Body of pancreas (tissue), 4 donors: ENCODE data around the gene GNAZ. TPM values are rescaled to one million over a fixed set of nuclear protein-coding genes. Genes with fewer than 3 reads are reported as not detected.
A peak's percentile ranks its signal among the peaks of the same experiment; 100 is the strongest.

ENCODE experiments used
- ATAC-seq: fragments of 150-250 bp; one replicate; pipeline ENCODE4 v1.9.1; 2016
- DNase-seq, 4 donors: peaks; one replicate each; pipeline ENCODE4 v3.0.0-alpha.2; 2019
- H3K27ac ChIP-seq, 4 donors: fragments of 200-600 bp; sonication (generic); 1 replicate in 3 of 4; 2 replicates in 1 of 4; pipeline versions ENCODE4 v1.5.1 to v1.6.1; 2016 to 2019; ENCODE audit warnings: mild to moderate bottlenecking in 1 of 4, mixed read lengths in 1 of 4, moderate library complexity in 1 of 4
- H3K27me3 ChIP-seq, 2 donors: fragments of 200-600 bp; sonication (generic); one replicate each; pipeline ENCODE4 v1.6.0; 2016; ENCODE audit warnings: mild to moderate bottlenecking in 1 of 2
- H3K36me3 ChIP-seq, 2 donors: fragments of 200-600 bp; sonication (generic); replicated peaks in 1 of 2; 2 replicates each; pipeline ENCODE4 v1.5.1; 2016; ENCODE audit warnings: low read depth in 2 of 2; ENCODE audit not compliant: insufficient read depth in 1 of 2
- H3K4me1 ChIP-seq: fragments of 200-600 bp; sonication (generic); one replicate; pipeline ENCODE4 v1.6.0; 2016
- H3K4me3 ChIP-seq, 2 donors: fragments of 200-600 bp; sonication (generic); 1 replicate in 1 of 2; 2 replicates in 1 of 2; pipeline ENCODE4 v1.5.1; 2016 to 2019
- H3K9me3 ChIP-seq, 3 donors: fragments of 200-600 bp; sonication (generic); 1 replicate in 2 of 3; 2 replicates in 1 of 3; pipeline ENCODE4 v1.5.1; 2016
- POLR2A ChIP-seq, 3 donors: fragments of 450-650 bp; IDR thresholded peaks; one replicate each; pipeline ENCODE4 v1.6.1; 2016; ENCODE audit warnings: antibody characterized with exemption in 3 of 3, mild to moderate bottlenecking in 2 of 3
- WGBS, 2 donors: methylation state at CpG; one replicate each; pipeline ENCODE4 v1.1.5; 2017; 5-methylcytosine and 5-hydroxymethylcytosine counted together
- intact Hi-C: fragments of 100-400 bp; cut with DNase I; formaldehyde crosslinking; loops from one replicate; pipeline ENCODE4 v1.15.1; 2023
- total RNA-seq, 2 donors: library from RNA; depleted of rRNA; stranded (reverse); fragments of >200 nt; gene quantifications; one replicate each; pipeline ENCODE4 v1.1.0, GENCODE V29; 2016
- TF ChIP-seq, protein P1 (sequence below), 7 experiments: fragments of 450-650 bp in 4 of 7; fragments of 200-600 bp in 3 of 7; sonication (generic) in 3 of 7; IDR thresholded peaks; one replicate each; pipeline ENCODE4 v1.5.1; 2016 to 2019; ENCODE audit warnings: antibody characterized with exemption in 7 of 7

Gene GNAZ
- total RNA-seq, 2 donors from 2014 or later, result 0.33 to 2.3 TPM

DNA sequence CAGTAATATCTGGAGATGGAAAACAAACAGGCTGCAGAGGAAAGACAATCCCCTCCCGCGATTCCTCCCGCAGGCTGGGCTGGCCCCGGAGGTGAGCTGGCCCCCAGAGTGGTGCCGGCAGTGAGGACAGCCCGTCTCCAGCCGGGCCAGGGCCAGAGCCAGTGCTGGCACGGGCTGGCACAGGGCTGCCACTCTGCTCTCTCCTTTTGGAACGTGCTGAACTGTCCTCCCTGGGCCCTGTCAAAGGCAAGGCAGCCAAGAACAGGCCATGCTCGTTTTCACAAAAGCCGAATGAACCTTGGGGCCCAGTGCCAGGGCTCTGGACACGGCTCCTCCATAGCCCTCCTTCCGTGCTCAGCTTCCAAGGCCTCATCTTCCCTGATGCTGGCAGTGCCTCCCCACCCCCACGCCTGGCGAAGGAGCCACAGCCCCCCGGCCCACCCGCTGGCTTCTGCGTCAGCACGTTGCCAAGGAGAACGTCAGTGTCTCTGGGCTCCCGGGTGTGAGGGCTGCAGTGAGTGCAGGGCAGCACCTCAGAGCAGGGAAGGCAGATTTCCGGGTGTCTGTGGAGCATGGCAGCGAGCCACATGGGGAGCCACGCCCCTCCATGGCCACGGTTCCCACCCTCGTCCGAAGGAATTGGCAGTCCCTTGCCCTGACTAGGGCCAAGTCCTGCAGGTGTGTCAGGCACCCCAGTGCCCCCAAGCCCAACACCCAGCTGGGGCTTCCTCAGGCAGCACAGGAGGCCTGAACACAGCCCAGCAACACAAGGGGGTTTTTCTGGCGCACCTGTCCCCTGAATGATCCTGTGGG is 28.6 kb downstream of the GNAZ start:
- intact Hi-C loops, result no loop called here
- ATAC-seq, result peak; percentile 64
- H3K4me3 ChIP-seq, result no peak overlapping the region
- peaks cover 19% of the 10 kb centered on the region for H3K4me1 ChIP-seq
- no peak for TF ChIP-seq POLR2A (IDR thresholded peaks at IDR 0.05)
- TF ChIP-seq, protein P1, sequence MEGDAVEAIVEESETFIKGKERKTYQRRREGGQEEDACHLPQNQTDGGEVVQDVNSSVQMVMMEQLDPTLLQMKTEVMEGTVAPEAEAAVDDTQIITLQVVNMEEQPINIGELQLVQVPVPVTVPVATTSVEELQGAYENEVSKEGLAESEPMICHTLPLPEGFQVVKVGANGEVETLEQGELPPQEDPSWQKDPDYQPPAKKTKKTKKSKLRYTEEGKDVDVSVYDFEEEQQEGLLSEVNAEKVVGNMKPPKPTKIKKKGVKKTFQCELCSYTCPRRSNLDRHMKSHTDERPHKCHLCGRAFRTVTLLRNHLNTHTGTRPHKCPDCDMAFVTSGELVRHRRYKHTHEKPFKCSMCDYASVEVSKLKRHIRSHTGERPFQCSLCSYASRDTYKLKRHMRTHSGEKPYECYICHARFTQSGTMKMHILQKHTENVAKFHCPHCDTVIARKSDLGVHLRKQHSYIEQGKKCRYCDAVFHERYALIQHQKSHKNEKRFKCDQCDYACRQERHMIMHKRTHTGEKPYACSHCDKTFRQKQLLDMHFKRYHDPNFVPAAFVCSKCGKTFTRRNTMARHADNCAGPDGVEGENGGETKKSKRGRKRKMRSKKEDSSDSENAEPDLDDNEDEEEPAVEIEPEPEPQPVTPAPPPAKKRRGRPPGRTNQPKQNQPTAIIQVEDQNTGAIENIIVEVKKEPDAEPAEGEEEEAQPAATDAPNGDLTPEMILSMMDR (IDR thresholded peaks at IDR 0.05), result no peak
- no peaks in the 10 kb centered on the region for H3K36me3 ChIP-seq
- peak overlapping the region in 3 of 4 donors; percentile 62 to 73 (median 69) for H3K27ac ChIP-seq
- peak; percentile 38 to 63 (median 54) for DNase-seq
- no peaks in the 10 kb centered on the region for H3K27me3 ChIP-seq
- 46 to 53% methylated on average over 3 to 28 of the region's 28 CpGs for WGBS, 2 donors
- H3K9me3 ChIP-seq, result no peaks in the 10 kb centered on the region

GRCh38 chr22:23099531-23099804 is 29.1 kb downstream of the GNAZ start:
- H3K4me3 ChIP-seq, result no peak overlapping the region
- TF ChIP-seq, protein P1 (IDR thresholded peaks at IDR 0.05), result no peak
- no peak for TF ChIP-seq POLR2A (IDR thresholded peaks at IDR 0.05)
- peaks cover 19% of the 10 kb centered on the region for H3K4me1 ChIP-seq
- DNase-seq, result no peak
- ATAC-seq, result no peak
- intact Hi-C loops, result no loop called here
- peak overlapping the region in 3 of 4 donors; percentile 62 to 73 (median 69) for H3K27ac ChIP-seq
- no peaks in the 10 kb centered on the region for H3K9me3 ChIP-seq
- 76 to 93% methylated on average over 3 to 6 of the region's 6 CpGs for WGBS, 2 donors
- H3K36me3 ChIP-seq, result no peaks in the 10 kb centered on the region
- no peaks in the 10 kb centered on the region for H3K27me3 ChIP-seq

DNA sequence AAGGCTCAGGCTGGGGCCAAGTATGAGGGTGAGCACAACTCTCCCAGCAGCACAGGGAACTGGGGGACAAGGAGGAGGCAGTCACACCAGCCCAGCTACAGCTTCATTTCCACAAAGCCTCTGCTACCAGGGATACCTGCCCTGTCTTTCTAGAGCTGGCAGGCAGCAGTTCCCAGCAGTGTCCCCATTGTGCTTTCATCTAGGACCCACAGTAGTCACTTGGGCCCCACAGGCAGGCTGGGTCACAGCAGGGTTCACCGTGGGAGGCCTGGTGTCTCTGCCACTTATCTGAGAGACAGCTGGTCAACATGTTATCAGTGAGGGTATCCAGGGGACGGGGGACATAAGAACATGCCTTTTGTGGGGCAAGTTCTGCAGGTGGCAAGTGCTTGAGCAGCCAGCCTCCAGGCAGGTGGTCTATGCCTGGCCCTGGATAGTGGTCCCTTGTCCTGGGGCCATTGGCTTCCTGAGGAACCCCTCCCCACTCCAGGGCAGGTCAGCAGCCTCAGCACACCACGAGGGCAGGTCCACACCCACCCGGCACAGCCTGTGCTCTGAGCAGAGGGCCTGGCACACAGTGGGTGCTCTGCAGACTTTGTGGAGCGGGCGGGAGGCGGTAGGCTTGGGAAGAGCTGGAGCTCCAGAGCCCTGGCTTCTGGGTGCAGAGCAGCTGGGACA is 29.9 kb downstream of the GNAZ start:
- 63 to 93% methylated on average over 3 to 4 of the region's 7 CpGs for WGBS, 2 donors
- no peak for DNase-seq
- H3K27me3 ChIP-seq, result no peaks in the 10 kb centered on the region
- H3K4me1 ChIP-seq, result peaks cover 19% of the 10 kb centered on the region
- no peaks in the 10 kb centered on the region for H3K36me3 ChIP-seq
- H3K4me3 ChIP-seq, result no peak overlapping the region
- intact Hi-C loops, result no loop called here
- TF ChIP-seq POLR2A (IDR thresholded peaks at IDR 0.05), result no peak
- TF ChIP-seq, protein P1 (IDR thresholded peaks at IDR 0.05), result no peak
- H3K27ac ChIP-seq, result no peak overlapping the region
- H3K9me3 ChIP-seq, result no peaks in the 10 kb centered on the region
- ATAC-seq, result no peak

DNA sequence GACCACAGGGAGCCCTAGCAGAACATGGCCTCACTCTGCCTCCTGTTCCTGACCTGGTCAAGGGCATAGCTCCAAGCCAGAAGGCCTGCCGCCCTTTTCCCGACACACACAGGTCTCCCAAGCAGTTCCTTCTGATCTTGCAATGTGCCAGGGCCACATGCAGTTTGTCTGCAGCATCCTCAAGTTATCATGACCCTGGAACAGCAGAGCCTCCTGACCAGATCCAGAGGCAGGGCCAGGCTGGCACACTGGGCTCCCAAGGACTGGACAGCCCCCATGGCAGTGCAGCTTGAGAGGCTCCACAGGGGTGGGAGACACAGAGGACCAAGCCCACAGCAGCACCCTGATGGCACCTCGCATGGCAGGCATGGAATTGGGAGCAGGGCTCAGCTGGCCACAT is 31.2 kb downstream of the GNAZ start:
- H3K27ac ChIP-seq, result no peak overlapping the region
- TF ChIP-seq, protein P1 (IDR thresholded peaks at IDR 0.05), result no peak
- no peak for TF ChIP-seq POLR2A (IDR thresholded peaks at IDR 0.05)
- no peaks in the 10 kb centered on the region for H3K27me3 ChIP-seq
- H3K4me1 ChIP-seq, result peaks cover 19% of the 10 kb centered on the region
- WGBS, 2 donors, result 100% methylated on average over 3 of the region's 3 CpGs
- no peaks in the 10 kb centered on the region for H3K9me3 ChIP-seq
- no peak for DNase-seq
- intact Hi-C loops, result no loop called here
- no peak overlapping the region for H3K4me3 ChIP-seq
- no peak for ATAC-seq
- H3K36me3 ChIP-seq, result no peaks in the 10 kb centered on the region
